Smooth muscle cell (in vitro differentiated cells): ENCODE results near the gene TPRG1. TPM values are rescaled to one million over a fixed set of nuclear protein-coding genes. Genes with fewer than 3 reads are reported as not detected.

Source experiments
- DNase-seq: peaks from one replicate; lab custom pipeline; 2025; ENCODE audit not compliant: unreplicated experiment; lab: John Stamatoyannopoulos, UW
- H2AFZ ChIP-seq: fragments of 200-600 bp; sonication (generic); 2 replicates; pipeline ENCODE4 v1.6.0; 2016; ENCODE audit warnings: antibody characterized with exemption, low read depth, mild to moderate bottlenecking
- H3F3A ChIP-seq: fragments of 200-600 bp; sonication (generic); 2 replicates; pipeline ENCODE4 v1.6.0; 2017; ENCODE audit warnings: antibody characterized with exemption, low read depth
- H3K27ac ChIP-seq: fragments of 200-600 bp; sonication (generic); 2 replicates; pipeline ENCODE4 v1.5.1; 2016; ENCODE audit warnings: low read depth, mild to moderate bottlenecking
- H3K27me3 ChIP-seq: fragments of 200-600 bp; sonication (generic); 2 replicates; pipeline ENCODE4 v1.6.1; 2016; ENCODE audit warnings: low read depth, mild to moderate bottlenecking
- H3K36me3 ChIP-seq: fragments of 200-600 bp; sonication (generic); 2 replicates; pipeline ENCODE4 v1.5.1; 2016; ENCODE audit warnings: low read depth
- H3K4me1 ChIP-seq: fragments of 200-600 bp; sonication (generic); 2 replicates; pipeline ENCODE4 v1.5.1; 2016; ENCODE audit warnings: low read depth
- H3K4me2 ChIP-seq: fragments of 200-600 bp; sonication (generic); 2 replicates; pipeline ENCODE4 v1.6.0; 2016; ENCODE audit warnings: mild to moderate bottlenecking
- H3K4me3 ChIP-seq: fragments of 200-600 bp; sonication (generic); 2 replicates; pipeline ENCODE4 v1.5.1; 2016; ENCODE audit warnings: mild to moderate bottlenecking
- H3K79me2 ChIP-seq: fragments of 200-600 bp; sonication (generic); 2 replicates; pipeline ENCODE4 v1.6.0; 2016; ENCODE audit warnings: low read depth, mild to moderate bottlenecking
- H3K9ac ChIP-seq: fragments of 200-600 bp; sonication (generic); 2 replicates; pipeline ENCODE4 v1.6.0; 2016; ENCODE audit warnings: low read depth
- H3K9me3 ChIP-seq: fragments of 200-600 bp; sonication (generic); replicated peaks from 2 replicates; pipeline ENCODE4 v1.5.1; 2016; ENCODE audit warnings: low read depth
- H4K20me1 ChIP-seq: fragments of 200-600 bp; sonication (generic); 2 replicates; pipeline ENCODE4 v1.6.0; 2016; ENCODE audit warnings: low read depth
- CTCF ChIP-seq: fragments of 200-600 bp; sonication (generic); IDR thresholded peaks from 2 replicates; pipeline ENCODE4 v1.5.1; 2017; ENCODE audit warnings: borderline replicate concordance, mild to moderate bottlenecking, antibody characterized with exemption; ENCODE audit not compliant: insufficient read depth, poor library complexity, severe bottlenecking
- WGBS: methylation state at CpG from one replicate; pipeline ENCODE4 v1.1.7; 2016; ENCODE audit warnings: low lambda C conversion rate; 5-methylcytosine and 5-hydroxymethylcytosine counted together
- polyA plus RNA-seq: library from polyadenylated mRNA; unstranded; fragments of >200 nt; fragmentation: Nextera tagmentation; extraction: Ambion mirVana; gene quantifications from 2 replicates; pipeline ENCODE4 v1.2.1, GENCODE V29; 2016
- total RNA-seq: library from RNA; depleted of rRNA; stranded (reverse); fragments of >200 nt; gene quantifications from 2 replicates; pipeline ENCODE4 v1.2.3, GENCODE V29; 2014

Gene TPRG1
- total and polyA plus RNA-seq, 2 experiments from 2014 or later: 0.65 to 3.2 TPM

GRCh38 chr3:189212681-189213080 lies 40.9 kb downstream of the TPRG1 start:
- H4K20me1 ChIP-seq: no peaks in the 10 kb centered on the region
- 82% methylated on average over 2 of the region's 2 CpGs for WGBS
- H3K27me3 ChIP-seq: no peaks in the 10 kb centered on the region
- H2AFZ ChIP-seq: no peak overlapping the region
- H3K27ac ChIP-seq: no peak overlapping the region
- H3K4me3 ChIP-seq: no peak overlapping the region
- no peaks in the 10 kb centered on the region for H3K79me2 ChIP-seq
- peaks cover 3% of the 10 kb centered on the region for H3F3A ChIP-seq
- H3K36me3 ChIP-seq: no peaks in the 10 kb centered on the region
- H3K9ac ChIP-seq: no peak overlapping the region
- H3K4me1 ChIP-seq: no peaks in the 10 kb centered on the region
- DNase-seq: no peak
- no peak overlapping the region for H3K4me2 ChIP-seq
- H3K9me3 ChIP-seq: no peaks in the 10 kb centered on the region
- no peak for TF ChIP-seq CTCF

- H3K79me2 ChIP-seq: no peaks in the 10 kb centered on the region
- WGBS: 91% methylated on average over 1 of the region's 1 CpG
- H4K20me1 ChIP-seq: no peaks in the 10 kb centered on the region
- H3K27ac ChIP-seq: no peak overlapping the region
- TF ChIP-seq CTCF: no peak
- H3K36me3 ChIP-seq: no peaks in the 10 kb centered on the region
- peaks cover 3% of the 10 kb centered on the region for H3F3A ChIP-seq
- H3K4me1 ChIP-seq: no peaks in the 10 kb centered on the region
- H3K9me3 ChIP-seq: no peaks in the 10 kb centered on the region
- H3K4me3 ChIP-seq: no peak overlapping the region
- no peak overlapping the region for H2AFZ ChIP-seq
- no peak overlapping the region for H3K9ac ChIP-seq
- no peak for DNase-seq
- H3K27me3 ChIP-seq: no peaks in the 10 kb centered on the region
- no peak overlapping the region for H3K4me2 ChIP-seq
Measured at GRCh38 chr3:189214651-189215050, 42.9 kb downstream of the TPRG1 start.

- no peak for TF ChIP-seq CTCF
- Histone ChIP-seq H3K9ac (no peak overlapping the region), H3K36me3 (no peaks in the 10 kb centered on the region), H3K4me1 (no peaks in the 10 kb centered on the region), H3K27ac (no peak overlapping the region), H4K20me1 (no peaks in the 10 kb centered on the region), H2AFZ (no peak overlapping the region), H3F3A (no peaks in the 10 kb centered on the region), H3K79me2 (no peaks in the 10 kb centered on the region), H3K4me3 (no peak overlapping the region), H3K9me3 (no peaks in the 10 kb centered on the region), H3K4me2 (no peak overlapping the region), H3K27me3 (no peaks in the 10 kb centered on the region)
- 94% methylated on average over 3 of the region's 3 CpGs for WGBS
- no peak for DNase-seq
Measured at GRCh38 chr3:189222927-189223636, 51.3 kb downstream of the TPRG1 start.

- TF ChIP-seq CTCF: no peak
- H3K9me3 ChIP-seq: no peaks in the 10 kb centered on the region
- no peaks in the 10 kb centered on the region for H3K4me1 ChIP-seq
- DNase-seq: no peak
- H3K9ac ChIP-seq: no peak overlapping the region
- H3K36me3 ChIP-seq: no peaks in the 10 kb centered on the region
- no peaks in the 10 kb centered on the region for H3F3A ChIP-seq
- H3K79me2 ChIP-seq: no peaks in the 10 kb centered on the region
- H3K27ac ChIP-seq: no peak overlapping the region
- WGBS: 53% methylated on average over 3 of the region's 3 CpGs
- no peak overlapping the region for H3K4me3 ChIP-seq
- H4K20me1 ChIP-seq: no peaks in the 10 kb centered on the region
- H2AFZ ChIP-seq: no peak overlapping the region
- no peaks in the 10 kb centered on the region for H3K27me3 ChIP-seq
- H3K4me2 ChIP-seq: no peak overlapping the region
Measured at GRCh38 chr3:189225431-189225830, 53.7 kb downstream of the TPRG1 start.
